ENCODE results near the gene ST6GALNAC5.

The ST6GALNAC5 gene

GRCh38 chr1:77103486-77103885, 236.2 kb downstream of the ST6GALNAC5 start:
- no peaks in the 10 kb centered on the region for H3K36me3 ChIP-seq (ENCODE audit: insufficient read depth, insufficient read length, low read length)
- no peaks in the 10 kb centered on the region for H3K27me3 ChIP-seq (ENCODE audit: insufficient read depth, insufficient read length)
- no peak for TF ChIP-seq ZNF274 (IDR thresholded peaks at IDR 0.05; ENCODE audit: low read depth, low read length)
- TF ChIP-seq YY1 (IDR thresholded peaks at IDR 0.05; ENCODE audit: insufficient read depth, insufficient read length), result no peak
- TF ChIP-seq SUZ12 (IDR thresholded peaks at IDR 0.05; ENCODE audit: extremely low read depth, insufficient read depth, insufficient read length), result no peak
- no peaks in the 10 kb centered on the region for H3K9me3 ChIP-seq (ENCODE audit: insufficient read depth, low read length)
- H3K4me3 ChIP-seq (ENCODE audit: insufficient read length, low read depth), result no peak overlapping the region
- no peak for DNase-seq (ENCODE audit: low read depth, low spot score)
- no peak overlapping the region for H3K9ac ChIP-seq (ENCODE audit: insufficient read length, low read depth)
- no peaks in the 10 kb centered on the region for H3K4me1 ChIP-seq (ENCODE audit: insufficient read depth, insufficient read length)

GRCh38 chr1:77104672-77105071, 237.4 kb downstream of the ST6GALNAC5 start:
- Histone ChIP-seq H3K9ac (ENCODE audit: insufficient read length, low read depth) (no peak overlapping the region), H3K36me3 (ENCODE audit: insufficient read depth, insufficient read length, low read length) (no peaks in the 10 kb centered on the region), H3K27me3 (ENCODE audit: insufficient read depth, insufficient read length) (no peaks in the 10 kb centered on the region), H3K4me1 (ENCODE audit: insufficient read depth, insufficient read length) (no peaks in the 10 kb centered on the region), H3K9me3 (ENCODE audit: insufficient read depth, low read length) (no peaks in the 10 kb centered on the region), H3K4me3 (ENCODE audit: insufficient read length, low read depth) (no peak overlapping the region)
- TF ChIP-seq YY1 (IDR thresholded peaks at IDR 0.05; ENCODE audit: insufficient read depth, insufficient read length), result no peak
- TF ChIP-seq SUZ12 (IDR thresholded peaks at IDR 0.05; ENCODE audit: extremely low read depth, insufficient read depth, insufficient read length), result no peak
- TF ChIP-seq ZNF274 (IDR thresholded peaks at IDR 0.05; ENCODE audit: low read depth, low read length), result no peak
- DNase-seq (ENCODE audit: low read depth, low spot score), result no peak
